Panc1 (cell line): ENCODE data around the gene FARP1. TPM values are rescaled to one million over a fixed set of nuclear protein-coding genes. Genes with fewer than 3 reads are reported as not detected.

ENCODE experiments used
- ATAC-seq: fragments of 200-7000 bp; cut with Tn5 transposase; 2 replicates; pipeline ENCODE4 v1.9.1; 2020; ENCODE audit warnings: mild to moderate bottlenecking, moderate library complexity
- BruUV-seq: library from RNA; stranded (reverse); fragments of 400-500 nt; replicated peaks from 2 replicates; lab custom pipeline; 2021; lab: Mats Ljungman, UMichigan
- CTCF ChIA-PET: fragments of 300-600 bp; sonication (Branson Sonifier 250); formaldehyde crosslinking; loops from one replicate; lab custom pipeline; 2022; ENCODE audit warnings: antibody characterized with exemption; lab: Charles Lee
- POLR2A ChIA-PET: fragments of 300-600 bp; sonication (Branson Sonifier 250); formaldehyde crosslinking; loops from one replicate; lab custom pipeline; 2022; ENCODE audit warnings: antibody characterized with exemption; lab: Charles Lee
- DNase-seq: peaks from one replicate; pipeline ENCODE4 v3.0.0-alpha.2; 2010; ENCODE audit warnings: low read depth, low spot score
- H3K27ac ChIP-seq: 2 replicates; pipeline ENCODE4 v1.5.1; 2011; ENCODE audit warnings: mild to moderate bottlenecking, low read length, inconsistent platforms
- H3K27me3 ChIP-seq: fragments of 200-500 bp; sonication (Bioruptor generic); 2 replicates; pipeline ENCODE4 v1.6.0; 2014; ENCODE audit warnings: low read length, inconsistent platforms; ENCODE audit not compliant: control insufficient read depth, insufficient read depth
- H3K36me3 ChIP-seq: fragments of 200-500 bp; sonication (Bioruptor generic); 2 replicates; pipeline ENCODE4 v1.5.1; 2014; ENCODE audit warnings: inconsistent platforms, mild to moderate bottlenecking, low read length, moderate library complexity; ENCODE audit not compliant: control insufficient read depth, insufficient read depth
- H3K4me1 ChIP-seq: 2 replicates; pipeline ENCODE4 v1.5.1; 2011; ENCODE audit warnings: inconsistent platforms, mild to moderate bottlenecking, low read length, moderate library complexity; ENCODE audit not compliant: control insufficient read depth, insufficient read depth
- H3K4me3 ChIP-seq, 2 experiments: 2 replicates each; pipeline ENCODE4 v1.5.1; 2011 to 2012; ENCODE audit warnings: low read depth in 2 of 2, low read length in 2 of 2, mild to moderate bottlenecking in 2 of 2, inconsistent platforms in 1 of 2, moderate library complexity in 1 of 2
- H3K9me3 ChIP-seq: fragments of 200-500 bp; sonication (Bioruptor generic); 2 replicates; pipeline ENCODE4 v1.5.1; 2014; ENCODE audit warnings: low read depth, mild to moderate bottlenecking, inconsistent platforms, low read length, moderate library complexity; ENCODE audit not compliant: control insufficient read depth, insufficient read depth
- CTCF ChIP-seq: fragments of 450-650 bp; IDR thresholded peaks from 2 replicates; pipeline ENCODE4 v1.5.1; 2017; ENCODE audit warnings: mild to moderate bottlenecking
- POLR2AphosphoS5 ChIP-seq: IDR thresholded peaks from 2 replicates; pipeline ENCODE4 v1.6.1; 2012; ENCODE audit warnings: mild to moderate bottlenecking, low read depth, low read length, moderate library complexity
- REST ChIP-seq, 2 experiments: IDR thresholded peaks; 2 replicates each; pipeline ENCODE4 v1.6.1; 2011 to 2012; ENCODE audit warnings: low read depth in 2 of 2, control low read depth in 1 of 2, low read length in 1 of 2, mild to moderate bottlenecking in 1 of 2, moderate library complexity in 1 of 2; ENCODE audit not compliant: insufficient read depth in 1 of 2
- SIN3A ChIP-seq: IDR thresholded peaks from 2 replicates; pipeline ENCODE4 v1.6.1; 2012; ENCODE audit warnings: low read depth, mild to moderate bottlenecking, low read length, moderate library complexity, borderline replicate concordance; ENCODE audit not compliant: insufficient read depth
- TCF7L2 ChIP-seq: IDR thresholded peaks from 2 replicates; pipeline ENCODE4 v1.6.1; 2011; ENCODE audit warnings: mild to moderate bottlenecking, low read depth, low read length, inconsistent platforms
- in situ Hi-C: cut with HindIII; loops from 2 replicates; pipeline ENCODE4 v1.10.0; 2016; ENCODE audit warnings: low sequenced_read_pairs, low pct_unique_long_range_greater_than_20kb
- intact Hi-C: fragments of 100-400 bp; cut with micrococcal nuclease; formaldehyde crosslinking; loops from one replicate; pipeline ENCODE4 v1.10.0; 2022; ENCODE audit not compliant: unreplicated experiment
- total RNA-seq: library from RNA; stranded (reverse); gene quantifications from one replicate; pipeline ENCODE4 v1.2.1, GENCODE V29; 2021; ENCODE audit not compliant: unreplicated experiment

FARP1 gene
- total RNA-seq, 1 experiment from 2014 or later = 61.9 TPM

DNA sequence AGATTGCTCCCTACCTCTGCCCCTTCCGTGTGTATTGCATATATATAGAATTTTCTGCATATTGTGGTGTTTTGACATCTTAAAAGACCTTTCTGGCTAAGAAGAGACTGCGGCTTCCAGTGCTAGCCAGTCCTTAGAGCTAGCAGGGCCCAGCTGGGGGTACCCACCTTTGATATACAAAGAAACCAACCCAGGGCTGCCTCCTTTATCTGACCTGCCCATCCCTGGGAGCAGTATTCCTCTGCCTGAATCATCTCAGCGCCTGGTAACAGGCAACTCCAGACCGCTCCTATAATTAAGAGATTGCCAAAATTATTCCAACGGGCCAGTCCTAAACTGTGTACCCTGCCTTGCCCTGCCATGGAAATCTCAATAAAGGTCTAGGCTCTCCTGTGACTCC is 220.4 kb downstream of the FARP1 start:
- intact Hi-C loops = no loop called here
- POLR2A ChIA-PET = no interaction called here
- BruUV-seq = no TSS peak

DNA sequence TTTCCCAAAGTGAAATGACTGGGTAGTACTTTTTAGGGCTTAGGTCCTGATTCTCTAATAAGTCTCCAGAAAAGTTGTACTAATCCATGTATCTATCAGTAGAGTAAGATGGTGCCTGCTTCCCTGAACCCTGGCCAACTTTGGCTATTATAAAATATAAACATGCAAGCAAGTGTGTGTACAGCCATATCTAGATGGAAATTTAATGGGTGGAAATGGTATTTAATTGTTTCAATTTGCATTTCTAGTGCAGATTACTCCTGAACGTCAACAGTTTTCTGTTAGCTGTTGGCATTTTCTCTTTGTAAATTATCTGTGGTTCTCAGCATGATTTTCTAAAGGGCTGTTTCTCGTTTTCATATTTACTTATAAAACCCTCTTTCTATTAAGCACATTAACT is 221.3 kb downstream of the FARP1 start:
- H3K27me3 ChIP-seq = no peaks in the 10 kb centered on the region
- no TSS peak for BruUV-seq
- POLR2A ChIA-PET = no interaction called here
- TF ChIP-seq REST (IDR thresholded peaks at IDR 0.05; ENCODE audit: insufficient read depth in 1 of 2, low read depth in 2 of 2, low read length in 1 of 2) (no peak), SIN3A (no peak), TCF7L2 (no peak), POLR2AphosphoS5 (no peak), CTCF (no peak)
- ATAC-seq (no peak), DNase-seq (no peak)
- in situ Hi-C loops (no loop called here), intact Hi-C loops (no loop called here)
- H3K27ac ChIP-seq = no peak overlapping the region
- no peaks in the 10 kb centered on the region for H3K9me3 ChIP-seq
- no peaks in the 10 kb centered on the region for H3K4me1 ChIP-seq
- no peak overlapping the region for H3K4me3 ChIP-seq
- CTCF ChIA-PET = no interaction called here
- no peaks in the 10 kb centered on the region for H3K36me3 ChIP-seq

More for the DNA sequence above, 220.4 kb downstream of the FARP1 start:
- in situ Hi-C loops = no loop called here
- H3K9me3 ChIP-seq = no peaks in the 10 kb centered on the region
- no peaks in the 10 kb centered on the region for H3K4me1 ChIP-seq
- H3K27ac ChIP-seq = no peak overlapping the region
- DNase-seq = no peak
- no peak overlapping the region for H3K4me3 ChIP-seq
- CTCF ChIA-PET = no interaction called here
- H3K36me3 ChIP-seq = no peaks in the 10 kb centered on the region
- no peaks in the 10 kb centered on the region for H3K27me3 ChIP-seq
- TF ChIP-seq CTCF (no peak), REST (IDR thresholded peaks at IDR 0.05; ENCODE audit: insufficient read depth in 1 of 2, low read depth in 2 of 2, low read length in 1 of 2) (no peak), SIN3A (no peak), POLR2AphosphoS5 (no peak), TCF7L2 (no peak)
- no peak for ATAC-seq
